ENCODE results near the gene NUDCD2.
"Not testable (repeated sequence)": the region's sequence is repeated elsewhere in the genome, so short reads cannot be mapped to it uniquely, and the experiment has no call there.

Gene NUDCD2

GRCh38 chr5:163426128-163426527 lies 33.8 kb downstream of the NUDCD2 start:
- not testable (repeated sequence) for DNase-seq (ENCODE audit: low read depth)

- no peak for DNase-seq (ENCODE audit: low read depth)
These were observed 35.1 kb downstream of the NUDCD2 start for GRCh38 chr5:163424836-163425235.

- DNase-seq (ENCODE audit: low read depth) = not testable (repeated sequence)
These were observed 44.2 kb downstream of the NUDCD2 start for GRCh38 chr5:163415673-163416072.

- DNase-seq (ENCODE audit: low read depth) = no peak
These were observed 49.4 kb downstream of the NUDCD2 start for GRCh38 chr5:163410505-163410904.

- DNase-seq (ENCODE audit: low read depth) = no peak
These were observed 50.5 kb downstream of the NUDCD2 start for GRCh38 chr5:163409384-163409783.

- peak; percentile 22 for DNase-seq (ENCODE audit: low read depth)
These were observed 51.5 kb downstream of the NUDCD2 start for GRCh38 chr5:163408311-163408923.

- no peak for DNase-seq (ENCODE audit: low read depth)
These were observed 52.8 kb downstream of the NUDCD2 start for GRCh38 chr5:163407034-163407655.

GRCh38 chr5:163404364-163405173 lies 55.3 kb downstream of the NUDCD2 start:
- no peak for DNase-seq (ENCODE audit: low read depth)

GRCh38 chr5:163402007-163402406 lies 57.9 kb downstream of the NUDCD2 start:
- no peak for DNase-seq (ENCODE audit: low read depth)

GRCh38 chr5:163401271-163401670 lies 58.6 kb downstream of the NUDCD2 start:
- no peak for DNase-seq (ENCODE audit: low read depth)

GRCh38 chr5:163399923-163400322 lies 60.0 kb downstream of the NUDCD2 start:
- DNase-seq (ENCODE audit: low read depth) = no peak

GRCh38 chr5:163397354-163397753 lies 62.5 kb downstream of the NUDCD2 start:
- DNase-seq (ENCODE audit: low read depth) = no peak

- DNase-seq (ENCODE audit: low read depth) = not testable (repeated sequence)
These were observed 63.0 kb downstream of the NUDCD2 start for GRCh38 chr5:163396818-163397340.
